D721Med (cell line): ENCODE measurements around the gene PIK3CD.

Experiments
- DNase-seq: peaks from one replicate; pipeline ENCODE4 v3.0.0; 2011; ENCODE audit warnings: low spot score; ENCODE audit not compliant: insufficient read length
- FAIRE-seq: peaks from 2 replicates; lab custom pipeline; 2011; peaks lifted over from hg19 to GRCh38; lab: Jason Lieb, UNC
- TF ChIP-seq, protein P1 (sequence below): IDR thresholded peaks from 2 replicates; pipeline ENCODE4 v1.5.1; 2012; ENCODE audit warnings: mild to moderate bottlenecking, control low read depth; ENCODE audit not compliant: insufficient read depth; ENCODE audit errors: missing control alignments

Gene PIK3CD

DNA sequence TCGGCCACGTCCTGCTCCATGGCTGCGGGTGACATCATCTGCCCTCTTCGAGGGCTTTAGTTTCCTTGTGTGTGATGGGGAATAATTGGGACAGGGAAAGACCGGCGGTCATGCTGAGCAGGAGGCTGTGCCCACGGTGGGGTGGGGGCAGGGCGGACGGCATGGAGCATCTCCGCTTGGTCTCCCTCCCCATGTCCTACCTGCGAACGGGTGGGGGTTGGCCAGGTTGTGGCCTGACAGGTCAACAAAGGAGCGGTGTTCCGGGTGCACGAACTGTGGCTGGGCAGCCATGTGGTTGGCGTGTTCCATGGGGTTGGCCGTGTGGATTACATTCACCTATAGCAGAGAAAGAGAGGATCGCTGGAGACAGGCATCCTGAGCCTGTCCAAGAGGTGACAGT lies 80.0 kb downstream of the PIK3CD start:
- TF ChIP-seq, protein P1, sequence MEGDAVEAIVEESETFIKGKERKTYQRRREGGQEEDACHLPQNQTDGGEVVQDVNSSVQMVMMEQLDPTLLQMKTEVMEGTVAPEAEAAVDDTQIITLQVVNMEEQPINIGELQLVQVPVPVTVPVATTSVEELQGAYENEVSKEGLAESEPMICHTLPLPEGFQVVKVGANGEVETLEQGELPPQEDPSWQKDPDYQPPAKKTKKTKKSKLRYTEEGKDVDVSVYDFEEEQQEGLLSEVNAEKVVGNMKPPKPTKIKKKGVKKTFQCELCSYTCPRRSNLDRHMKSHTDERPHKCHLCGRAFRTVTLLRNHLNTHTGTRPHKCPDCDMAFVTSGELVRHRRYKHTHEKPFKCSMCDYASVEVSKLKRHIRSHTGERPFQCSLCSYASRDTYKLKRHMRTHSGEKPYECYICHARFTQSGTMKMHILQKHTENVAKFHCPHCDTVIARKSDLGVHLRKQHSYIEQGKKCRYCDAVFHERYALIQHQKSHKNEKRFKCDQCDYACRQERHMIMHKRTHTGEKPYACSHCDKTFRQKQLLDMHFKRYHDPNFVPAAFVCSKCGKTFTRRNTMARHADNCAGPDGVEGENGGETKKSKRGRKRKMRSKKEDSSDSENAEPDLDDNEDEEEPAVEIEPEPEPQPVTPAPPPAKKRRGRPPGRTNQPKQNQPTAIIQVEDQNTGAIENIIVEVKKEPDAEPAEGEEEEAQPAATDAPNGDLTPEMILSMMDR: no peak
- DNase-seq (no peak), FAIRE-seq (no peak)

DNA sequence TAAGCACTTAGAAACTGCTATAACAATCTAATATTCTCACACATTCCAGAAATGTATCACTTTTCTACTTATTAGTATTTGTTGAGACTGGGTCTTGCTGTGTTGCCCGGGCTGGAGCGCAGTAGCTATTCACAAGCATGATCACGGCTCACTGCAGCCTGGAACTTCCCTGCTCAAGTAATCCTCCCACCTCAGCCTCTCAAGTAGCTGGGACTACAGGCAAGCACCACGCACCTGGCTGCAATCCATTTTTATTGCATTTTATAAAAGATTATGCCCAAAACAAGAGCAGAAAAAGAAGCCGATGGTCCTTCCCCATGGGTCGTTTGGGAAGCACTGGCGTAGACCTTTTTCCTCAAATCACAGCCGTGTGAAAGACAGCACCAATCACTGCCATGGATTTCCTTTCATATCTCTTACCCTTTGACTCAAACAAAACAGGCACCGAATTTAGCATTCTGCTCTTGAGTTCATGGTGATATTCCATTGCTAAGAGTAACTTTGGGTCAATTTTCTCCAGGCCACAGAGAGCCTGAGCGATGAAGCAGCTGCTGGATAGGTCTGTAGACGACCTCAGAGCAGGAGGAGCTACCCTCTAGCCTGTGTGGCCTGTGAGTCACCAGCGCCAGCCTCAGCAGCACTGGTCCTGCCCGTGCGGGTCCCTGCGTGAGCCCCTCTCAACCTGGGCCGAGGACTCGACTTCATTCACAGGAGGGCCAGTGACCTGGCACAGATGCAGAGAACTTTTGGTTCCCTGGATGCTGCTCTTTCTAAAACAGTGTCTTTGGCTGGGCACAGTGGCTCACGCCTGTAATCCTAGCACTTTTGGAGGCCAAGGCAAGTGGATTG lies 80.8 kb downstream of the PIK3CD start:
- DNase-seq (no peak), FAIRE-seq (no peak)
- TF ChIP-seq, protein P1: no peak

DNA sequence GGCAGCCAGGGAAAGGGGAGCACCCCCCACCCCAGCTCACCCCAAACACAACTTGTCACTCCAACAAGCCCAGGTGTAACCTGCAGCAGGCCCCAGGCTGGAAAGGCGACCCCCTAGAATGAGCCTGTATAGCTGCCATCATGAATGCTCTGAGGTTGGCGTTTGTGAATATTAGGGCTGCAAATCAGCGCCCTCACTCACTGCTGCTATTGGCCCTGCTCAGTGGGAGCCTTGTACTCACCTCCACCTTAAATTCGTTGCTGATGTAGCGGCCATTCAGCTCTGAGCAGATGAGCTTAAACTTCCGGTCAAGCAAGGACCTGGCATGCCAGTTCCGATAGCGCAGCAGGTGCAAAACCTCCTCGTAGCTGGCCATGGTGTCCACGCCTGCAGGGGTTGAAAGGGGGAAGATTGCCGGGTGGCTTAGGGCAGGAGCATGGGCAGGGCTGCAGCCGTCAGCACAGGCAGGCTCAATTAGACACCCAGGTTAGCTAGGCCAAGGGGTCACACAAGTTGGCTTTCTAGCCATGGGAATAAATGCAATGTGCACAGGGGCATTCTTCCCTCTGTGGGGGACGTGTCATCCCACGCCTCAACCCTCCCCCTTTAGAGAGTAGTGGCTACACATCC lies 81.7 kb downstream of the PIK3CD start:
- no peak for FAIRE-seq
- no peak for DNase-seq
- TF ChIP-seq, protein P1: no peak

DNA sequence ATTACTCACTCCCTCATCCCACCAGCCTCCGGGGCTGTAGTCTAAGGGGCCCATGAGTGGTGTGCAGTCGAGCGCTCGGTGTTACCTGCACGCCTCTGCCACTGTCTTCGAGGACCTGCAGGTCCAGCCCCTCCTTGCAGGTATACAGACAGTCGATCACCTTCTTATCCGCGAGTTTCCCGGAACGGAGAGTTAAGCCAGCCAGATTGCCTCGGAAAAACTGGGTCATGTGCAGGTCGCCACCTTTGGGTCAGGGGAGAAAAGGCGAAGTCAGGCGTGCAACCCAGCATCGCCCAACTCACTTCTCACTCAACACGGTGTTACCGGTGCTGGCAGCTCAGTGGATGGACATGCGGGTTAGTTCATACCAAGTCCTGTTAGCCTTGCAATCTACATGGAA lies 84.3 kb downstream of the PIK3CD start:
- FAIRE-seq: no peak
- TF ChIP-seq, protein P1: no peak
- no peak for DNase-seq

DNA sequence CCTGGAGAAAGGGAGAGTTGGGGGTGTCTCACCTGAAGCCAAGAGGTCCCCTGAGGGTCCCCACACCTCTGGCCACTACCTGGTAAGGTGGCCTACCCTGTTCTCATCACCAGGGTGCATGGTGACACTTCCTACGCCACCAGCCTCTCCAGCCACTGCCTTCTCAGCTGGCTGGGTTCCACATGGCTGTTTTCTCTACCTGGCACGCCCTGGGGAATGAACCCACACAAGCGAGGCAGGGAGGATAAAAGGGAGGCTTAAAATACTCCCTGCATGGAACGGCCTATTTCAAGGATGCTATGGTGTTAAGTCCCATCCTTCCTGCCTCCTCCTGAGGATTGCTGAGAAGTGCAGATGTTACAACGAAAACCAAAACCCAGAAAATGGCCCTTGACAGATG lies 84.7 kb downstream of the PIK3CD start:
- DNase-seq (no peak), FAIRE-seq (no peak)
- TF ChIP-seq, protein P1: no peak

DNA sequence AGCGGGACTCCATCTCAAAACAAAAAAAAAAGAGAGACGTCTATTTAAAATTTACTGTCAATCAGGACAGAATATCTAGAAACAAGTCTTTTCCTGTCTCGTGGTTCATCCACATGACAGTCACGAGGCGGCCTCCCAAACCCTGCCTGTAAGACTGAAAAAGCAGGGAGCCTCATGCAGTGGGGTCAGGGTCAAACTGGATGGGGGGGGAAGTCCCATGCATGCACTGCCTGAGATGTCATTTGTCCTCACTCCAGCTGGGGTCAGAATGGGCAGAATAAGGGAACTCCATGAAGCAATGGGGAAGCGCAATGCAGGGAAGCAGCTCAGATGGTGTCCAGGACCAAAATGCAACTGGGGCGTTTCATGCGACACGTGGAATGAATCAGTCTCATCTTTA lies 85.5 kb downstream of the PIK3CD start:
- no peak for DNase-seq
- TF ChIP-seq, protein P1: no peak
- FAIRE-seq: no peak

DNA sequence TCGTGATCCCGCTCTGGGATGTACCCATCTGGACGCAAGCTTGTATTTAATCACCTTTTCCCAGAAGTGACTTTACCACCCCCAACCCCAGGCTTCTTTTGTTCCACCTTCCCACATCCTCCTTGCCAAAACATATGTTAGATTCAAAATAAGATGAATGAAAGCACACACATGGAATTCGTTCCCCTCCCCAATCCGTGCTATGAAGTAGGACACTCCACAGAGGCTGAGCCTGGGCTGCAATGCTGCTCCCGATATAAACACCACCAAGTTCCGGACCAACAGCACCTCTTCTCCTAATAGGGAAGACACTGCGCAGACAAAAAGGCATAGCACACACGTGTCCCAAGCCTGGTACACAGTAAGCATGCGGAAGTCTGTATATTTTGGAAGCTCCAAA lies 86.1 kb downstream of the PIK3CD start:
- no peak for DNase-seq
- no peak for FAIRE-seq
- TF ChIP-seq, protein P1: no peak
